GM21447 (cell line): ENCODE results near the gene MEGF11.
"Not testable (repeated sequence)": the region's sequence is repeated elsewhere in the genome, so short reads cannot be mapped to it uniquely, and the experiment has no call there.

Experiments
- ATAC-seq: cut with Tn5 transposase; IDR thresholded peaks from one replicate; pipeline ENCODE4 v1.9.1; 2021; ENCODE audit not compliant: unreplicated experiment

Gene MEGF11

GRCh38 chr15:66014635-66015182 is 238.8 kb downstream of the MEGF11 start:
- no peak for ATAC-seq

- ATAC-seq = no peak
Observed at GRCh38 chr15:66014022-66014421, 239.5 kb downstream of the MEGF11 start.

- no peak for ATAC-seq
Observed at GRCh38 chr15:66008940-66009562, 244.5 kb downstream of the MEGF11 start.

GRCh38 chr15:66007663-66008262 is 245.8 kb downstream of the MEGF11 start:
- ATAC-seq = no peak

- no peak for ATAC-seq
Observed at GRCh38 chr15:66006986-66007385, 246.6 kb downstream of the MEGF11 start.

- no peak for ATAC-seq
Observed at GRCh38 chr15:66004618-66005262, 248.8 kb downstream of the MEGF11 start.

- ATAC-seq = not testable (repeated sequence)
Observed at GRCh38 chr15:66003129-66003528, 250.4 kb downstream of the MEGF11 start.

- ATAC-seq = no peak
Observed at GRCh38 chr15:66001717-66002426, 251.7 kb downstream of the MEGF11 start.

- ATAC-seq = no peak
Observed at GRCh38 chr15:66001042-66001441, 252.5 kb downstream of the MEGF11 start.

- ATAC-seq = no peak
Observed at GRCh38 chr15:65998486-65998885, 255.1 kb downstream of the MEGF11 start.

GRCh38 chr15:65996901-65997300 is 256.6 kb downstream of the MEGF11 start:
- ATAC-seq = no peak

GRCh38 chr15:65994832-65995231 is 258.7 kb downstream of the MEGF11 start:
- no peak for ATAC-seq

- no peak for ATAC-seq
Observed at GRCh38 chr15:65993762-65994161, 259.8 kb downstream of the MEGF11 start.

- ATAC-seq = no peak
Observed at GRCh38 chr15:65993236-65993635, 260.3 kb downstream of the MEGF11 start.

- no peak for ATAC-seq
Observed at GRCh38 chr15:65991721-65992483, 261.6 kb downstream of the MEGF11 start.

- no peak for ATAC-seq
Observed at GRCh38 chr15:65990298-65990981, 263.1 kb downstream of the MEGF11 start.

GRCh38 chr15:65987100-65987499 is 266.4 kb downstream of the MEGF11 start:
- no peak for ATAC-seq

GRCh38 chr15:65986416-65986815 is 267.1 kb downstream of the MEGF11 start:
- ATAC-seq = no peak

- no peak for ATAC-seq
Observed at GRCh38 chr15:65985387-65985786, 268.2 kb downstream of the MEGF11 start.

GRCh38 chr15:65982627-65983322 is 270.8 kb downstream of the MEGF11 start:
- ATAC-seq = no peak
